ENCODE data around the gene CABP1. TPM values are rescaled to one million over a fixed set of nuclear protein-coding genes. Genes with fewer than 3 reads are reported as not detected.
"Not testable (repeated sequence)": the region's sequence is repeated elsewhere in the genome, so short reads cannot be mapped to it uniquely, and the experiment has no call there.

The CABP1 gene
- total and polyA plus RNA-seq, 10 of the 15 experiments (the other 5 are each of a cell fraction or from before 2014, with no cell fraction given) = 0.16 to 2.4 (median 0.80) TPM; not detected in 2

DNA sequence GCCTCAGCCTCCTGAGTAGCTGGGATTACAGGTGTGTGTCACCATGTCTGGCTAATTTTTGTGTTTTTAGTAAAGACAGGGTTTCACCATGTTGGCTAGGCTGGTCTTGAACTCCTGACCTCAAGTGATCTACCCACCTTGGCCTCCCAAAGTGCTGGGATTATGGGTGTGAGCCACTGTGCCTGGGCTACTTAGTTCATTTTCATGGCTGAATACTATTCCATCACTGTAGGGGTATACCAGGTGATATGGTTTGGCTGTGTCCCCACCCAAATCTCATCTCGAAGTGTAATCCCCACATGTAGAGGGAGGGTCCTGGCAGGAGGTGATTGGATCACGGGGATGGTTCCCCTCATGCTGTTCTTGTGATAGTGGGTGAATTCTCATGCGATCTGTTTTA lies 23.2 kb upstream of the CABP1 start:
- DNase-seq (ENCODE audit: low read depth, low spot score); H3K4me3 ChIP-seq; RAD21 ChIA-PET (ENCODE audit: unreplicated experiment); BruUV-seq (replicated peaks); FAIRE-seq; H2AFZ ChIP-seq (ENCODE audit: control insufficient read depth, low read depth, low read length); H3K4me2 ChIP-seq (ENCODE audit: control insufficient read depth, insufficient read depth); H3K27me3 ChIP-seq (replicated peaks in 1 of 2; ENCODE audit: control insufficient read depth in 2 of 2, insufficient read depth in 2 of 2, low read length in 1 of 2); H3K79me2 ChIP-seq (ENCODE audit: control insufficient read depth, insufficient read depth, low read length); CTCF ChIA-PET; intact Hi-C loops (cut with micrococcal nuclease; ENCODE audit: unreplicated experiment); H3K9me3 ChIP-seq (replicated peaks; ENCODE audit: control insufficient read depth, insufficient read depth, low read length); H3K27ac ChIP-seq (ENCODE audit: control insufficient read depth, insufficient read depth); H3K4me1 ChIP-seq (ENCODE audit: control insufficient read depth, insufficient read depth, low read length); ATAC-seq; in situ Hi-C loops (cut with MboI); POLR2A ChIA-PET; SMC1A ChIA-PET (ENCODE audit: uncharacterized antibody, unreplicated experiment); H3K36me3 ChIP-seq (ENCODE audit: control insufficient read depth in 2 of 2, insufficient read depth in 2 of 2, low read length in 1 of 2); H4K20me1 ChIP-seq (ENCODE audit: control insufficient read depth, insufficient read depth); H3K9ac ChIP-seq (ENCODE audit: control insufficient read depth, insufficient read depth, low read length): not testable (repeated sequence)
- 38% methylated on average over 3 of the region's 3 CpGs for WGBS (ENCODE audit: insufficient coverage, insufficient replicate concordance, low lambda C conversion rate, missing lambda C conversion rate)

DNA sequence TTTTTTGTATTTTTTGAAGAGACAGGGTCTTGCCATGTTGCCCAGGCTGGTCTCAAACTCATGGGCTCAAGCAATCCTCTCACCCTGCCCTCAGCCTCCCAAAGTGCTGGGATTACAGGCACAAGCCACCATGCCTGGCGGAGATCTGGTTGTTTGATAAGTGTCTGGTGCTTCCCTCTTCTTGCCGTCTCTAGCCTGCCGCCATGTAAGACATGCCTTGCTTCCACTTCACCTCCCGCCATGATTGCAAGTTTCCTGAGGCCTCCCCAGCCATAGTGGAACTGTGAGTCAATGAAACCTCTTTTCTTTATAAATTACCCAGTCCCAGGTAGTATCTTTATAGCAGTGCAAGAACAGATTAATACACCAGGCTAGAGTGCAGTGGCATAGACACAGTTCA lies 22.7 kb upstream of the CABP1 start:
- POLR2A ChIA-PET; H3K27ac ChIP-seq (ENCODE audit: control insufficient read depth, insufficient read depth); H3K79me2 ChIP-seq (ENCODE audit: control insufficient read depth, insufficient read depth, low read length); ATAC-seq; FAIRE-seq; H3K27me3 ChIP-seq (replicated peaks in 1 of 2; ENCODE audit: control insufficient read depth in 2 of 2, insufficient read depth in 2 of 2, low read length in 1 of 2); H3K9me3 ChIP-seq (replicated peaks; ENCODE audit: control insufficient read depth, insufficient read depth, low read length); H3K36me3 ChIP-seq (ENCODE audit: control insufficient read depth in 2 of 2, insufficient read depth in 2 of 2, low read length in 1 of 2); intact Hi-C loops (cut with micrococcal nuclease; ENCODE audit: unreplicated experiment); H3K4me2 ChIP-seq (ENCODE audit: control insufficient read depth, insufficient read depth); RAD21 ChIA-PET (ENCODE audit: unreplicated experiment); H3K4me1 ChIP-seq (ENCODE audit: control insufficient read depth, insufficient read depth, low read length); H3K9ac ChIP-seq (ENCODE audit: control insufficient read depth, insufficient read depth, low read length); H4K20me1 ChIP-seq (ENCODE audit: control insufficient read depth, insufficient read depth); H2AFZ ChIP-seq (ENCODE audit: control insufficient read depth, low read depth, low read length); BruUV-seq (replicated peaks); CTCF ChIA-PET; SMC1A ChIA-PET (ENCODE audit: uncharacterized antibody, unreplicated experiment); DNase-seq (ENCODE audit: low read depth, low spot score); in situ Hi-C loops (cut with MboI); H3K4me3 ChIP-seq: not testable (repeated sequence)
- 70% methylated on average over 4 of the region's 4 CpGs for WGBS (ENCODE audit: insufficient coverage, insufficient replicate concordance, low lambda C conversion rate, missing lambda C conversion rate)
